Stimulated activated CD4-positive, alpha-beta T cell treated with anti-CD3 and anti-CD28 coated beads, Interleukin-4, amount 100 ng/mL, for 24 hours (primary cell): ENCODE results near the gene IER5.

ENCODE experiments used
- DNase-seq: peaks from one replicate; pipeline ENCODE4 v3.0.0-alpha.2; 2020

IER5 gene

GRCh38 chr1:181135815-181136737, 47.6 kb downstream of the IER5 start:
- DNase-seq, result no peak

GRCh38 chr1:181136738-181137122, 48.2 kb downstream of the IER5 start:
- DNase-seq, result no peak

DNA sequence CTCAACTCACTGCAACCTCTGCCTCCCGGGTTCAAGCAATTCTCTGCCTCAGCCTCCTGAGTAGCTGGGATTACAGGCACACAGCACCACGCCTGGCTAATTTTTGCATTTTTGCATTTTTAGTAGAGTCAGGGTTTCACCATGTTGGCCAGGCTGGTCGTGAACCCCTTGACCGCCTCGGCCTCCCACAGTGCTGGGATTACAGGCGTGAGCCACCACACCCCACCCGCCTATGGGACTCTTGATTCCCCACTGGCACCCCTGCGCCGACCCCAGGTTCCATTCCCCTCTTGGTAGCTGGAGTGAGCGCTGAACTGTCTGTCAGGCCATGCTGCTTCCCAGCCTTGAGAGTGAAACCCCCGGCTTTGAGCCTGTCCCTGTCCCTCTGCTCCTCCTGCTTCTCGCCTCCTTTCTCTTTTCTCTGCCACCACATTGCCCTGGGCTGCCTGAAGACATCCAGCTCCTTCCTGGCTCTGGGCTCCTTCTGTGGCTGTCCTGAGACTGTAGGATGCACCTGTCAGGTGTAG, 48.8 kb downstream of the IER5 start:
- no peak for DNase-seq

GRCh38 chr1:181139631-181140061, 51.1 kb downstream of the IER5 start:
- DNase-seq, result no peak

- DNase-seq, result peak; percentile 41
These were observed 51.9 kb downstream of the IER5 start for GRCh38 chr1:181140398-181140797.

DNA sequence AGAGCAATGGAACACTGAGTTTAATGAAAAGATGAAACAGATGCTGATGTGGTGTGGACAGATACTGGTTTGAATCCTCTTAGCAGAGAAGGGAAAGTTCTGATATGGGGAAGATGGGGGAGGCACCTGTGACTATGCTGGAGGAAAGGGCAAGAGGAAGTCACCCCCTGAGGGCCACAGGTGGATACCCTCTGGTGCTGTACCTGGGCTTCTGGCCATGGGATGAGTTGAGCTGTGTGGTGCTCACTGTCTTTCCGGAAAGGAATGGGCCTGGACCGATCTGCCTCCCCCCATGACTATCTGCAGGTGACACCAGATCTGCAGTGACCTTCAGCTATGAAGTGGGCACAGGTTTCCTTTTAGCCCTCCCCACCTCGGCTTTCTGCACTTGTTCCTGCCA, 52.4 kb downstream of the IER5 start:
- DNase-seq, result no peak

GRCh38 chr1:181141431-181141910, 53.0 kb downstream of the IER5 start:
- peak; percentile 72 for DNase-seq
